HCT116 (cell line): ENCODE data around the gene SLC46A1. TPM values are rescaled to one million over a fixed set of nuclear protein-coding genes. Genes with fewer than 3 reads are reported as not detected.
A peak's percentile ranks its signal among the peaks of the same experiment; 100 is the strongest.

ENCODE experiments used
- ATAC-seq: fragments of 200-7000 bp; cut with Tn5 transposase; 2 replicates; pipeline ENCODE4 v1.9.1; 2020; ENCODE audit warnings: mild to moderate bottlenecking, moderate library complexity
- BruUV-seq: library from RNA; stranded (reverse); fragments of 400-500 nt; replicated peaks from 2 replicates; lab custom pipeline; 2021; lab: Mats Ljungman, UMichigan
- CTCF ChIA-PET: fragments of 300-600 bp; sonication (Branson Sonifier 250); formaldehyde crosslinking; loops from one replicate; lab custom pipeline; 2021; ENCODE audit warnings: antibody characterized with exemption; lab: Charles Lee
- POLR2A ChIA-PET: fragments of 300-600, 350-600 bp; sonication (Branson Sonifier 250); formaldehyde crosslinking; loops from one replicate; lab custom pipeline; 2021; ENCODE audit warnings: antibody characterized with exemption; lab: Charles Lee
- RAD21 ChIA-PET, 2 experiments: fragments of 300-600 bp; sonication (Branson Sonifier 250); formaldehyde crosslinking; loops; one replicate each; lab custom pipeline; 2023; ENCODE audit warnings: low total read pairs in 2 of 2; ENCODE audit not compliant: uncharacterized antibody in 2 of 2, unreplicated experiment in 2 of 2, low non-redundant PET in 1 of 2; lab: Charles Lee
- DNase-seq: peaks from one replicate; pipeline ENCODE4 v3.0.0-alpha.2; 2010; ENCODE audit warnings: low read depth, low spot score
- H2AFZ ChIP-seq: fragments of 200-600 bp; shearing (Covaris generic), sonication (generic); 2 replicates; pipeline ENCODE4 v1.6.1; 2017; ENCODE audit warnings: low read depth, mixed run types, mixed read lengths, antibody characterized with exemption, low read length; ENCODE audit not compliant: poor library complexity, severe bottlenecking
- H3K27ac ChIP-seq: 2 replicates; pipeline ENCODE4 v1.5.1; 2012; ENCODE audit warnings: low read depth, low read length
- H3K27me3 ChIP-seq: fragments of 200-600 bp; sonication (generic); 2 replicates; pipeline ENCODE4 v1.6.1; 2016; ENCODE audit warnings: mixed run types, low read length, mixed read lengths; ENCODE audit not compliant: insufficient read depth
- H3K36me3 ChIP-seq, 2 experiments: fragments of 200-500 bp in 1 of 2; fragments of 200-600 bp in 1 of 2; sonication (Bioruptor generic) in 1 of 2; sonication (generic) in 1 of 2; 2 replicates each; pipeline versions ENCODE4 v1.5.1 to v1.6.1; 2014 to 2016; ENCODE audit warnings: low read length in 2 of 2, inconsistent platforms in 1 of 2, mixed read lengths in 1 of 2, mixed run types in 1 of 2; ENCODE audit not compliant: insufficient read depth in 2 of 2, control insufficient read depth in 1 of 2
- H3K4me1 ChIP-seq, 2 experiments: fragments of 200-600 bp in 1 of 2; sonication (generic) in 1 of 2; 2 replicates each; pipeline versions ENCODE4 v1.5.1 to v1.6.1; 2012 to 2017; ENCODE audit warnings: low read length in 2 of 2, inconsistent platforms in 1 of 2, mild to moderate bottlenecking in 1 of 2, mixed read lengths in 1 of 2, mixed run types in 1 of 2, moderate library complexity in 1 of 2; ENCODE audit not compliant: insufficient read depth in 2 of 2, control insufficient read depth in 1 of 2
- H3K4me2 ChIP-seq: fragments of 200-600 bp; sonication (generic); 2 replicates; pipeline ENCODE4 v1.6.1; 2017; ENCODE audit warnings: mixed run types, low read length, mixed read lengths
- H3K4me3 ChIP-seq, 2 experiments: fragments of 200-600 bp in 1 of 2; sonication (generic) in 1 of 2; replicated peaks in 1 of 2; 2 replicates each; pipeline ENCODE4 v1.5.1; 2011 to 2016; ENCODE audit warnings: low read length in 2 of 2, control low read depth in 1 of 2, low read depth in 1 of 2, mild to moderate bottlenecking in 1 of 2, mixed read lengths in 1 of 2, mixed run types in 1 of 2
- H3K79me2 ChIP-seq: fragments of 200-600 bp; sonication (generic); 2 replicates; pipeline ENCODE4 v1.6.1; 2017; ENCODE audit warnings: mild to moderate bottlenecking, mixed run types, low read length, moderate library complexity, mixed read lengths; ENCODE audit not compliant: insufficient read depth
- H3K9ac ChIP-seq: fragments of 200-600 bp; sonication (generic); 2 replicates; pipeline ENCODE4 v1.6.1; 2016; ENCODE audit warnings: low read length, mixed read lengths
- H3K9me2 ChIP-seq: fragments of 200-600 bp; sonication (generic), shearing (Covaris generic); 2 replicates; pipeline ENCODE4 v1.6.1; 2017; ENCODE audit warnings: mixed run types, mild to moderate bottlenecking, moderate library complexity; ENCODE audit not compliant: insufficient read depth
- H3K9me3 ChIP-seq, 2 experiments: fragments of 200-500 bp in 1 of 2; fragments of 200-600 bp in 1 of 2; sonication (Bioruptor generic) in 1 of 2; sonication (generic) in 1 of 2; 2 replicates each; pipeline ENCODE4 v1.6.1; 2014 to 2017; ENCODE audit warnings: low read length in 2 of 2, mixed read lengths in 2 of 2, inconsistent platforms in 1 of 2, low read depth in 1 of 2, mild to moderate bottlenecking in 1 of 2, mixed run types in 1 of 2, moderate library complexity in 1 of 2; ENCODE audit not compliant: control insufficient read depth in 1 of 2, insufficient read depth in 1 of 2
- H4K20me1 ChIP-seq: fragments of 200-600 bp; sonication (generic), shearing (Covaris generic); 2 replicates; pipeline ENCODE4 v1.6.1; 2017; ENCODE audit warnings: mixed run types, mild to moderate bottlenecking, moderate library complexity; ENCODE audit not compliant: insufficient read depth
- CEBPB ChIP-seq: IDR thresholded peaks from 2 replicates; pipeline ENCODE4 v1.6.1; 2012; ENCODE audit warnings: low read depth
- ELF1 ChIP-seq: IDR thresholded peaks from 2 replicates; pipeline ENCODE4 v1.6.1; 2012; ENCODE audit warnings: low read depth, borderline replicate concordance
- JUND ChIP-seq: IDR thresholded peaks from 2 replicates; pipeline ENCODE4 v1.6.1; 2012
- POLR2A ChIP-seq: IDR thresholded peaks from 2 replicates; pipeline ENCODE4 v1.7.0; 2011; ENCODE audit warnings: borderline replicate concordance; ENCODE audit not compliant: insufficient read depth, insufficient read length; ENCODE audit errors: extremely low read depth
- YY1 ChIP-seq: IDR thresholded peaks from 2 replicates; pipeline ENCODE4 v1.6.1; 2011; ENCODE audit warnings: low read length, low read depth, moderate library complexity, mild to moderate bottlenecking; ENCODE audit not compliant: insufficient replicate concordance; ENCODE audit errors: extremely low read depth
- ZFX ChIP-seq: fragments of 450-650 bp; IDR thresholded peaks from 2 replicates; pipeline ENCODE4 v1.6.1; 2017
- intact Hi-C: fragments of 100-400 bp; cut with micrococcal nuclease; formaldehyde crosslinking; loops from 2 replicates; pipeline ENCODE4 v1.10.0; 2022
- total RNA-seq: library from RNA; stranded (reverse); gene quantifications from one replicate; pipeline ENCODE4 v1.2.1, GENCODE V29; 2021; ENCODE audit not compliant: unreplicated experiment
- TF ChIP-seq, protein P1 (sequence below), 3 experiments: fragments of 200-600 bp in 1 of 3; sonication (generic) in 1 of 3; IDR thresholded peaks in 2 of 3; conservative IDR thresholded peaks in 1 of 3; 2 replicates each; pipeline ENCODE4 v1.5.1; 2012 to 2017; ENCODE audit warnings: low read depth in 2 of 3, low read length in 2 of 3, antibody characterized with exemption in 1 of 3, borderline replicate concordance in 1 of 3, control low read depth in 1 of 3, mild to moderate bottlenecking in 1 of 3, mixed read lengths in 1 of 3, mixed run types in 1 of 3, moderate library complexity in 1 of 3; ENCODE audit not compliant: insufficient read depth in 1 of 3

The SLC46A1 gene
- total RNA-seq, 1 experiment from 2014 or later, result 17.8 TPM

DNA sequence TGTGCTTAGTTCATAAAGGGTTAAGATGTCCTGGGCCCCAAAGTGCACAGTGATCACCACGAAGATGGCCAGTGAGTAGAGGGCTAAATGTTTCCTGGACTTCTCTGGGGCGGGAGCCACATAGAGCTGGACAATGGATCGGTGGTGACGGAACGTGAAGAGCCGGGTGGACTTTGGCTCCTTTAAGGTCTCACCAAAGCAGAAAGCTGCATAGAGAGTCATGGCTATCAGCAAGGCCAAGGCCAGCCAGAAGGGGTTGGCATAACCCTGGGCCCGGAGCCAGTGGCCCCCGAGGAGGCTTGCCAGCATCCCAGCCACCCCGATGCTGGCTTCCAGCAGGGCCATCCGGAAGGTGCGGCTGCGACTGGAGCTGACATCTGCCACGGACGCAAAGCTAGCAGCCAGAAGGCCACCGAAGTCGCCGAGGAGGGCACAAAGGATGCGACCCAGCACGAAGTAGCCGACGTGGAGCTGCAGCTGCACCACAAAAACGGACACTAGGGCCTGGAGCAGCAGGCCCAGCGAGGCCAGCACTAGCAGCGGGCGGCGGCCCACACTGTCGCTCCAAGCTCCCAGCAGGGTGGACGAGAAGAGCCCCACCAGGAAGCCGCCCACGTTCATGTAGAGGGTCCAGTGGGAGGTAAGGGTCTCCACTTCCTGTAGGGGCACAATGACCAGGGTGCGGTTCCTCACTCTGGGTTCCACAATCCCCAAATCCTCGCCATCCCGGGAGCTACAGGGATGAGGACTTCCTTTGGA, 1.0 kb downstream of the SLC46A1 start:
- Histone ChIP-seq H3K4me2 (peak overlapping the region; percentile 91), H3K9ac (peak overlapping the region; percentile 74), H3K27ac (peak overlapping the region; percentile 70; the same call in 1 of the 2 replicates), H3K9me3 (no peaks in the 10 kb centered on the region)
- ChIA-PET RAD21 (no interaction called here), CTCF (interaction anchor here (2.6 kb wide), 1 partner anchor 12 kb away, joined by 13 read pairs; no protein-coding TSS in a partner anchor)
- DNase-seq, result no peak
- intact Hi-C loops, result no loop called here
- TF ChIP-seq YY1, result no peak
- no peak for TF ChIP-seq JUND
- TF ChIP-seq, protein P1, sequence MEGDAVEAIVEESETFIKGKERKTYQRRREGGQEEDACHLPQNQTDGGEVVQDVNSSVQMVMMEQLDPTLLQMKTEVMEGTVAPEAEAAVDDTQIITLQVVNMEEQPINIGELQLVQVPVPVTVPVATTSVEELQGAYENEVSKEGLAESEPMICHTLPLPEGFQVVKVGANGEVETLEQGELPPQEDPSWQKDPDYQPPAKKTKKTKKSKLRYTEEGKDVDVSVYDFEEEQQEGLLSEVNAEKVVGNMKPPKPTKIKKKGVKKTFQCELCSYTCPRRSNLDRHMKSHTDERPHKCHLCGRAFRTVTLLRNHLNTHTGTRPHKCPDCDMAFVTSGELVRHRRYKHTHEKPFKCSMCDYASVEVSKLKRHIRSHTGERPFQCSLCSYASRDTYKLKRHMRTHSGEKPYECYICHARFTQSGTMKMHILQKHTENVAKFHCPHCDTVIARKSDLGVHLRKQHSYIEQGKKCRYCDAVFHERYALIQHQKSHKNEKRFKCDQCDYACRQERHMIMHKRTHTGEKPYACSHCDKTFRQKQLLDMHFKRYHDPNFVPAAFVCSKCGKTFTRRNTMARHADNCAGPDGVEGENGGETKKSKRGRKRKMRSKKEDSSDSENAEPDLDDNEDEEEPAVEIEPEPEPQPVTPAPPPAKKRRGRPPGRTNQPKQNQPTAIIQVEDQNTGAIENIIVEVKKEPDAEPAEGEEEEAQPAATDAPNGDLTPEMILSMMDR (IDR thresholded peaks at IDR 0.05 in 2 of 3, conservative IDR thresholded peaks at IDR 0.05 in 1 of 3; ENCODE audit: borderline replicate concordance in 1 of 3, insufficient read depth in 1 of 3, low read depth in 2 of 3, low read length in 2 of 3), result no peak
- TF ChIP-seq CEBPB, result no peak
- no peak for TF ChIP-seq ZFX
- TF ChIP-seq POLR2A, result no peak
- no peak for TF ChIP-seq ELF1
- TF ChIP-seq, all 23 proteins: peak for 0
- Histone ChIP-seq H3K4me1 (peaks cover 4 to 26% of the 10 kb centered on the region in 2 experiments; a peak in 3 of 4 replicates), H3K27me3 (no peaks in the 10 kb centered on the region), H4K20me1 (no peaks in the 10 kb centered on the region), H3K4me3 (peak overlapping the region; percentile 73 to 89), H2AFZ (no peak overlapping the region), H3K36me3 (peaks cover 16 to 24% of the 10 kb centered on the region in 2 experiments; a peak in 3 of 4 replicates), H3K9me2 (no peaks in the 10 kb centered on the region), H3K79me2 (peaks cover 12% of the 10 kb centered on the region; the same call in 1 of the 2 replicates)
- ATAC-seq, result no peak; the same call in 1 of the 2 replicates
- no TSS peak for BruUV-seq
- POLR2A ChIA-PET, result interaction anchor here (1.0 to 1.1 kb wide), 2 partner anchors 11 to 70 kb away, joined by 3 to 4 read pairs; partner anchors contain the start of genes IFT20 and TNFAIP1
